GM12892 (cell line): ENCODE results near the gene APOA5.
A peak's percentile ranks its signal among the peaks of the same experiment; 100 is the strongest.

Experiments
- DNase-seq: peaks from one replicate; pipeline ENCODE4 v3.0.0; 2011; ENCODE audit not compliant: insufficient read length
- FAIRE-seq: peaks from 2 replicates; lab custom pipeline; 2011; peaks lifted over from hg19 to GRCh38; lab: Jason Lieb, UNC
- POLR2A ChIP-seq: IDR thresholded peaks from 2 replicates; pipeline ENCODE4 v1.6.1; 2011; ENCODE audit warnings: low read depth, low read length, control low read depth
- POLR2AphosphoS5 ChIP-seq: IDR thresholded peaks from 2 replicates; pipeline ENCODE4 v1.6.1; 2011; ENCODE audit warnings: low read depth, low read length, control low read depth
- TAF1 ChIP-seq: IDR thresholded peaks from 2 replicates; pipeline ENCODE4 v1.6.1; 2011; ENCODE audit warnings: low read depth, mild to moderate bottlenecking, control low read depth, low read length, borderline replicate concordance

APOA5 gene

GRCh38 chr11:116825854-116826750 is 34.4 kb upstream of the APOA5 start:
- DNase-seq, result no peak
- no peak for FAIRE-seq
- TF ChIP-seq POLR2A (no peak), POLR2AphosphoS5 (no peak), TAF1 (no peak)

GRCh38 chr11:116825434-116825833 is 33.8 kb upstream of the APOA5 start:
- no peak for FAIRE-seq
- TF ChIP-seq POLR2AphosphoS5, result no peak
- TF ChIP-seq POLR2A, result no peak
- TF ChIP-seq TAF1, result no peak
- no peak for DNase-seq

- no peak for TF ChIP-seq POLR2A
- TF ChIP-seq POLR2AphosphoS5, result no peak
- TF ChIP-seq TAF1, result no peak
- DNase-seq (no peak), FAIRE-seq (no peak)
Measured at GRCh38 chr11:116823031-116823843, 31.6 kb upstream of the APOA5 start, which contains the start of gene APOA4. Gene APOA4 (minus strand): TSS chr11:116823304. CDS start chr11:116823191, 113 bp downstream.

- no peak for FAIRE-seq
- TF ChIP-seq POLR2A (no peak), TAF1 (no peak), POLR2AphosphoS5 (no peak)
- no peak for DNase-seq
Measured at GRCh38 chr11:116822575-116822974, 30.9 kb upstream of the APOA5 start.

GRCh38 chr11:116821050-116821918 is 29.6 kb upstream of the APOA5 start:
- DNase-seq (no peak), FAIRE-seq (no peak)
- no peak for TF ChIP-seq TAF1
- TF ChIP-seq POLR2AphosphoS5, result no peak
- no peak for TF ChIP-seq POLR2A

- TF ChIP-seq TAF1, result no peak
- TF ChIP-seq POLR2A, result no peak
- no peak for TF ChIP-seq POLR2AphosphoS5
- FAIRE-seq (no peak), DNase-seq (no peak)
Measured at GRCh38 chr11:116819049-116819448, 27.4 kb upstream of the APOA5 start.

GRCh38 chr11:116814502-116814901 is 22.8 kb upstream of the APOA5 start:
- FAIRE-seq (no peak), DNase-seq (no peak)
- TF ChIP-seq TAF1 (no peak), POLR2AphosphoS5 (no peak), POLR2A (no peak)

- TF ChIP-seq POLR2AphosphoS5, result no peak
- no peak for TF ChIP-seq TAF1
- TF ChIP-seq POLR2A, result no peak
- DNase-seq, result no peak
- FAIRE-seq, result no peak
Measured at GRCh38 chr11:116813781-116814471, 22.2 kb upstream of the APOA5 start.

GRCh38 chr11:116813170-116813569 is 21.5 kb upstream of the APOA5 start:
- FAIRE-seq (peak; percentile 67), DNase-seq (no peak)
- TF ChIP-seq TAF1 (no peak), POLR2A (no peak), POLR2AphosphoS5 (no peak)

- FAIRE-seq (no peak), DNase-seq (no peak)
- no peak for TF ChIP-seq POLR2AphosphoS5
- no peak for TF ChIP-seq POLR2A
- TF ChIP-seq TAF1, result no peak
Measured at GRCh38 chr11:116812109-116812508, 20.4 kb upstream of the APOA5 start.

GRCh38 chr11:116811194-116811593 is 19.5 kb upstream of the APOA5 start:
- DNase-seq (no peak), FAIRE-seq (peak; percentile 9)
- no peak for TF ChIP-seq POLR2AphosphoS5
- TF ChIP-seq TAF1, result no peak
- TF ChIP-seq POLR2A, result no peak
